GM10248 (cell line): ENCODE results near the gene REC114.
"Not testable (repeated sequence)": the region's sequence is repeated elsewhere in the genome, so short reads cannot be mapped to it uniquely, and the experiment has no call there.

Source experiments
- CTCF ChIA-PET: fragments of 300-600 bp; sonication (Branson Sonifier 250); formaldehyde crosslinking; extraction: SDS; loops from one replicate; lab custom pipeline; 2021; ENCODE audit warnings: antibody characterized with exemption; lab: Yijun Ruan, JAX
- POLR2A ChIA-PET: fragments of 350-650 bp; sonication (Branson Sonifier 250); formaldehyde crosslinking; extraction: SDS; loops from one replicate; lab custom pipeline; 2020; ENCODE audit warnings: antibody characterized with exemption; lab: Yijun Ruan, JAX
- DNase-seq: peaks from one replicate; pipeline ENCODE4 v3.0.0; 2012; ENCODE audit errors: extremely low spot score
- CTCF ChIP-seq: IDR thresholded peaks from 2 replicates; pipeline ENCODE4 v1.5.1; 2012; ENCODE audit warnings: mild to moderate bottlenecking, low read depth; ENCODE audit errors: extremely low read depth, missing control alignments, control extremely low read depth

The REC114 gene

GRCh38 chr15:73538123-73538522 is 95.2 kb downstream of the REC114 start:
- ChIA-PET POLR2A (no interaction called here), CTCF (interaction anchor here (1.3 kb wide), 1 partner anchor 12 kb away, joined by 5 read pairs; no protein-coding TSS in a partner anchor)
- no peak for TF ChIP-seq CTCF
- DNase-seq, result no peak

- no peak for DNase-seq
- TF ChIP-seq CTCF, result no peak
- CTCF ChIA-PET, result no interaction called here
- POLR2A ChIA-PET, result no interaction called here
Measured at GRCh38 chr15:73538563-73539211, 95.7 kb downstream of the REC114 start.

- POLR2A ChIA-PET, result no interaction called here
- CTCF ChIA-PET, result no interaction called here
- no peak for DNase-seq
- TF ChIP-seq CTCF, result no peak
Measured at GRCh38 chr15:73539212-73540128, 96.5 kb downstream of the REC114 start.

- ChIA-PET POLR2A (no interaction called here), CTCF (no interaction called here)
- no peak for DNase-seq
- TF ChIP-seq CTCF, result no peak
Measured at GRCh38 chr15:73540161-73540560, 97.2 kb downstream of the REC114 start.

- no peak for TF ChIP-seq CTCF
- DNase-seq, result no peak
- CTCF ChIA-PET, result interaction anchor here (1.9 kb wide), 1 partner anchor 9 kb away, joined by 4 read pairs; no protein-coding TSS in a partner anchor
- POLR2A ChIA-PET, result no interaction called here
Measured at GRCh38 chr15:73541479-73541878, 98.5 kb downstream of the REC114 start.

- DNase-seq, POLR2A ChIA-PET, CTCF ChIA-PET: not testable (repeated sequence)
Measured at GRCh38 chr15:73548925-73549324, 106.0 kb downstream of the REC114 start.

- POLR2A ChIA-PET, result no interaction called here
- TF ChIP-seq CTCF, result no peak
- CTCF ChIA-PET, result interaction anchor here (1.0 to 2.7 kb wide), 2 partner anchors 10 to 86 kb away, joined by 4 to 18 read pairs; no protein-coding TSS in a partner anchor
Measured at GRCh38 chr15:73550190-73550589, 107.2 kb downstream of the REC114 start.

More at GRCh38 chr15:73550190-73550589, 107.2 kb downstream of the REC114 start:
- no peak for DNase-seq
